ENCODE data around the gene GEN1.

GEN1 gene

DNA sequence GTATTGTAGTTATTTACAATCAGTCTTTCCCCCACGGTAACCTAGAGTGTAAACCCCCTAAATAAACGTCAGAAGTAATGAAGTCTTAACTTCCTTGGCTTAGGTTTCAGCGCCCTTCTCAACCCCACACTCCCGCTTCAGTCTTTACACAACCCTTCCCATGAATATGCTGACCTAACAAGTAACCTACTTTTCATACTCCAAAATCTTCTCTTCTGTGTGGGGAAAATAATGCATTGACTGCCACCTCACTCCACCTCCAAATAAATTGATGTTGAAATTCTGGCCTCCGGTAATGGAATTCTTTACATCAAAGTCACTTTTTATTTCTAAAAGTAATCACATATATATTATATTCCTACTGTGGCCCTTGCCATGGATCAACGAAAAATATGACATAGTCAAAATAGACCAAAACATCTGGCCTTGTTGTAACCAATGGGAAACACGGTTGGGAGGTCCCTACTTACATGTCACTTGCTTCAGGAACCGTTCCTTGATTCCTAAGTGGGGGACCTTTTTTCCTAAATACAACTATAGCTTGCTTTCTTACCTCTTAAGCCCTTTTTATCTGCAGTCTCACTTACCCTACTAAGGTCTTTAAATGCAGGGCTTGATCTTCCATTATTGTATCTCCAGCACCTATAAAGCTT, 961 bp downstream of the GEN1 start:
- Histone ChIP-seq H3K4me1 (ENCODE audit: control insufficient read depth, insufficient read depth, low read length) (peaks cover 6% of the 10 kb centered on the region), H3K27ac (ENCODE audit: low read length) (no peak overlapping the region), H3K27me3 (ENCODE audit: control insufficient read depth in 1 of 2, insufficient read depth in 2 of 2, low read length in 2 of 2) (no peaks in the 10 kb centered on the region), H3K9ac (ENCODE audit: low read length in 2 of 2) (peak overlapping the region; percentile 80 to 84), H3K36me3 (ENCODE audit: control insufficient read depth in 2 of 2, insufficient read depth in 2 of 2, low read length in 2 of 2) (no peaks in the 10 kb centered on the region), H3K4me3 (ENCODE audit: low read length in 2 of 2) (peak overlapping the region; percentile 72 to 87), H3K9me3 (ENCODE audit: control insufficient read depth in 2 of 2, low read length in 2 of 2) (no peaks in the 10 kb centered on the region)

- H3K27me3 ChIP-seq (ENCODE audit: control insufficient read depth in 1 of 2, insufficient read depth in 2 of 2, low read length in 2 of 2), result no peaks in the 10 kb centered on the region
- no peak overlapping the region for H3K9ac ChIP-seq (ENCODE audit: low read length in 2 of 2)
- no peak overlapping the region for H3K27ac ChIP-seq (ENCODE audit: low read length)
- H3K9me3 ChIP-seq (ENCODE audit: control insufficient read depth in 2 of 2, low read length in 2 of 2), result no peaks in the 10 kb centered on the region
- H3K4me1 ChIP-seq (ENCODE audit: control insufficient read depth, insufficient read depth, low read length), result peaks cover 6% of the 10 kb centered on the region
- H3K36me3 ChIP-seq (ENCODE audit: control insufficient read depth in 2 of 2, insufficient read depth in 2 of 2, low read length in 2 of 2), result no peaks in the 10 kb centered on the region
- no peak overlapping the region for H3K4me3 ChIP-seq (ENCODE audit: low read length in 2 of 2)
These were observed 2.7 kb downstream of the GEN1 start for GRCh38 chr2:17756668-17757067.

GRCh38 chr2:17757321-17757720, 3.4 kb downstream of the GEN1 start:
- Histone ChIP-seq H3K4me1 (ENCODE audit: control insufficient read depth, insufficient read depth, low read length) (peaks cover 6% of the 10 kb centered on the region), H3K4me3 (ENCODE audit: low read length in 2 of 2) (no peak overlapping the region), H3K9me3 (ENCODE audit: control insufficient read depth in 2 of 2, low read length in 2 of 2) (no peaks in the 10 kb centered on the region), H3K27ac (ENCODE audit: low read length) (no peak overlapping the region), H3K9ac (ENCODE audit: low read length in 2 of 2) (no peak overlapping the region), H3K27me3 (ENCODE audit: control insufficient read depth in 1 of 2, insufficient read depth in 2 of 2, low read length in 2 of 2) (no peaks in the 10 kb centered on the region), H3K36me3 (ENCODE audit: control insufficient read depth in 2 of 2, insufficient read depth in 2 of 2, low read length in 2 of 2) (no peaks in the 10 kb centered on the region)

DNA sequence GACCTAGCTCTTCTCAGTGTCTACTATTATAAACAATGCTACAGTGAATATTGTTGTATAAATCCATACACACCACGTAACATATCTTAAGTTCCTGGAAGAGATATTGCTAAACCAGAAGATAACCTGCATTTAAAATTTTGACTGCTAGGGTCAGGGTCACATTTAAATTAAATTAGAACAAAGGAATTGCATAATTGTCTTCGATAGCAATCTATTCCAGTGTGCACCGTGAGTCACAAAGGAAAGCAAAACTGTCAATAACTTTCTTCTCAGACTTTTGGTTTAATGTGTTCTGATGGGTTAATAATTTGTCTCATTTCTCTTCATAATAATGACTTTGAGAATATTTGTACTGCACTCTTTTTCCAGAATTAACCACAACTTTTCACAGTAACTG, 4.2 kb downstream of the GEN1 start:
- H3K4me1 ChIP-seq (ENCODE audit: control insufficient read depth, insufficient read depth, low read length), result peaks cover 6% of the 10 kb centered on the region
- H3K9ac ChIP-seq (ENCODE audit: low read length in 2 of 2), result no peak overlapping the region
- no peaks in the 10 kb centered on the region for H3K36me3 ChIP-seq (ENCODE audit: control insufficient read depth in 2 of 2, insufficient read depth in 2 of 2, low read length in 2 of 2)
- H3K27me3 ChIP-seq (ENCODE audit: control insufficient read depth in 1 of 2, insufficient read depth in 2 of 2, low read length in 2 of 2), result no peaks in the 10 kb centered on the region
- H3K27ac ChIP-seq (ENCODE audit: low read length), result no peak overlapping the region
- H3K9me3 ChIP-seq (ENCODE audit: control insufficient read depth in 2 of 2, low read length in 2 of 2), result no peaks in the 10 kb centered on the region
- H3K4me3 ChIP-seq (ENCODE audit: low read length in 2 of 2), result no peak overlapping the region

DNA sequence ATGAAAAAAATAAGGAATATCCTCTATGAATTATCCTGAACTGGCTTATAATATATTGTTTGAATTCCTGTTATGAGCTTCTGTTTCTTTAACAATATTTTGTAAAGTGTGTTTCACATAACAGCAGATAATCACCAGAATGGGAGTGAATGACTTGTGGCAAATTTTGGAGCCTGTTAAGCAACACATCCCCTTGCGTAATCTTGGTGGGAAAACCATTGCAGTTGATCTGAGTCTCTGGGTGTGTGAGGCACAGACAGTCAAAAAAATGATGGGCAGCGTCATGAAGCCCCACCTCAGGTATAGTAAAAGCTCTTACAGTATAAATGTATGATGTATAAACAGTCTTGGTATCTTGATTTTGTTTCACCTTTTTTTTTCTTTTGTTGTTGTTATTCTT, 5.9 kb downstream of the GEN1 start:
- H3K4me3 ChIP-seq (ENCODE audit: low read length in 2 of 2), result no peak overlapping the region
- H3K9ac ChIP-seq (ENCODE audit: low read length in 2 of 2), result no peak overlapping the region
- H3K27me3 ChIP-seq (ENCODE audit: control insufficient read depth in 1 of 2, insufficient read depth in 2 of 2, low read length in 2 of 2), result no peaks in the 10 kb centered on the region
- no peak overlapping the region for H3K27ac ChIP-seq (ENCODE audit: low read length)
- no peaks in the 10 kb centered on the region for H3K9me3 ChIP-seq (ENCODE audit: control insufficient read depth in 2 of 2, low read length in 2 of 2)
- H3K4me1 ChIP-seq (ENCODE audit: control insufficient read depth, insufficient read depth, low read length), result no peaks in the 10 kb centered on the region
- no peaks in the 10 kb centered on the region for H3K36me3 ChIP-seq (ENCODE audit: control insufficient read depth in 2 of 2, insufficient read depth in 2 of 2, low read length in 2 of 2)

- Histone ChIP-seq H3K36me3 (ENCODE audit: control insufficient read depth in 2 of 2, insufficient read depth in 2 of 2, low read length in 2 of 2) (no peaks in the 10 kb centered on the region), H3K9me3 (ENCODE audit: control insufficient read depth in 2 of 2, low read length in 2 of 2) (no peaks in the 10 kb centered on the region), H3K27ac (ENCODE audit: low read length) (no peak overlapping the region), H3K4me3 (ENCODE audit: low read length in 2 of 2) (no peak overlapping the region), H3K27me3 (ENCODE audit: control insufficient read depth in 1 of 2, insufficient read depth in 2 of 2, low read length in 2 of 2) (no peaks in the 10 kb centered on the region), H3K4me1 (ENCODE audit: control insufficient read depth, insufficient read depth, low read length) (no peaks in the 10 kb centered on the region), H3K9ac (ENCODE audit: low read length in 2 of 2) (no peak overlapping the region)
These were observed 8.5 kb downstream of the GEN1 start for GRCh38 chr2:17762451-17762850.

- H3K9ac ChIP-seq (ENCODE audit: low read length in 2 of 2), result no peak overlapping the region
- no peak overlapping the region for H3K27ac ChIP-seq (ENCODE audit: low read length)
- H3K4me1 ChIP-seq (ENCODE audit: control insufficient read depth, insufficient read depth, low read length), result no peaks in the 10 kb centered on the region
- H3K36me3 ChIP-seq (ENCODE audit: control insufficient read depth in 2 of 2, insufficient read depth in 2 of 2, low read length in 2 of 2), result no peaks in the 10 kb centered on the region
- no peak overlapping the region for H3K4me3 ChIP-seq (ENCODE audit: low read length in 2 of 2)
- H3K27me3 ChIP-seq (ENCODE audit: control insufficient read depth in 1 of 2, insufficient read depth in 2 of 2, low read length in 2 of 2), result no peaks in the 10 kb centered on the region
- H3K9me3 ChIP-seq (ENCODE audit: control insufficient read depth in 2 of 2, low read length in 2 of 2), result no peaks in the 10 kb centered on the region
These were observed 9.8 kb downstream of the GEN1 start for GRCh38 chr2:17763641-17764333.

- H3K27ac ChIP-seq (ENCODE audit: low read length), result no peak overlapping the region
- H3K4me3 ChIP-seq (ENCODE audit: low read length in 2 of 2), result no peak overlapping the region
- H3K36me3 ChIP-seq (ENCODE audit: control insufficient read depth in 2 of 2, insufficient read depth in 2 of 2, low read length in 2 of 2), result no peaks in the 10 kb centered on the region
- no peaks in the 10 kb centered on the region for H3K27me3 ChIP-seq (ENCODE audit: control insufficient read depth in 1 of 2, insufficient read depth in 2 of 2, low read length in 2 of 2)
- no peak overlapping the region for H3K9ac ChIP-seq (ENCODE audit: low read length in 2 of 2)
- no peaks in the 10 kb centered on the region for H3K9me3 ChIP-seq (ENCODE audit: control insufficient read depth in 2 of 2, low read length in 2 of 2)
- no peaks in the 10 kb centered on the region for H3K4me1 ChIP-seq (ENCODE audit: control insufficient read depth, insufficient read depth, low read length)
These were observed 11.5 kb downstream of the GEN1 start for GRCh38 chr2:17765398-17765797.

GRCh38 chr2:17768894-17769293, 15.0 kb downstream of the GEN1 start:
- Histone ChIP-seq H3K4me3 (ENCODE audit: low read length in 2 of 2) (no peak overlapping the region), H3K9ac (ENCODE audit: low read length in 2 of 2) (no peak overlapping the region), H3K36me3 (ENCODE audit: control insufficient read depth in 2 of 2, insufficient read depth in 2 of 2, low read length in 2 of 2) (no peaks in the 10 kb centered on the region), H3K27me3 (ENCODE audit: control insufficient read depth in 1 of 2, insufficient read depth in 2 of 2, low read length in 2 of 2) (no peaks in the 10 kb centered on the region), H3K9me3 (ENCODE audit: control insufficient read depth in 2 of 2, low read length in 2 of 2) (no peaks in the 10 kb centered on the region), H3K4me1 (ENCODE audit: control insufficient read depth, insufficient read depth, low read length) (no peaks in the 10 kb centered on the region), H3K27ac (ENCODE audit: low read length) (no peak overlapping the region)

DNA sequence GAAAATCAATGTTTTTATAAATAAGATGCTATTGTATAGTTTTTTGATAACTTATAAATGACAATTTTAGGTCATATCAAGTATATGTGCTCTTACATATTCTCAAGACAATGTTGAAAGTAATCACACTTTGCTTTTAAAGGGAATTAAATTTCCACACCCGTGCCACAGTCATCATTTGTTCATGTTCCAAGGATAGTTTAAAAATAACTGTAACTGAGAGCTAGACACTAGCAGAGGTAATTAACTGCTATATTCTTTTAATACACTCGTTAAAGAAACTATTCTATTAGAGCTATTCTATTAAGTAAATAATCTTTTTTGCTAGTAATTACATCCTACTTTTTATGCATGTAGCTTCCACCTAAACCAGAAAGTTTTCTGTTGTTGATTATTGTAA, 18.0 kb downstream of the GEN1 start:
- Histone ChIP-seq H3K36me3 (ENCODE audit: control insufficient read depth in 2 of 2, insufficient read depth in 2 of 2, low read length in 2 of 2) (no peaks in the 10 kb centered on the region), H3K4me1 (ENCODE audit: control insufficient read depth, insufficient read depth, low read length) (no peaks in the 10 kb centered on the region), H3K9ac (ENCODE audit: low read length in 2 of 2) (no peak overlapping the region), H3K27me3 (ENCODE audit: control insufficient read depth in 1 of 2, insufficient read depth in 2 of 2, low read length in 2 of 2) (no peaks in the 10 kb centered on the region), H3K4me3 (ENCODE audit: low read length in 2 of 2) (no peak overlapping the region), H3K9me3 (ENCODE audit: control insufficient read depth in 2 of 2, low read length in 2 of 2) (no peaks in the 10 kb centered on the region), H3K27ac (ENCODE audit: low read length) (no peak overlapping the region)

- Histone ChIP-seq H3K4me3 (ENCODE audit: low read length in 2 of 2) (no peak overlapping the region), H3K9ac (ENCODE audit: low read length in 2 of 2) (no peak overlapping the region), H3K9me3 (ENCODE audit: control insufficient read depth in 2 of 2, low read length in 2 of 2) (no peaks in the 10 kb centered on the region), H3K27me3 (ENCODE audit: control insufficient read depth in 1 of 2, insufficient read depth in 2 of 2, low read length in 2 of 2) (no peaks in the 10 kb centered on the region), H3K27ac (ENCODE audit: low read length) (no peak overlapping the region), H3K36me3 (ENCODE audit: control insufficient read depth in 2 of 2, insufficient read depth in 2 of 2, low read length in 2 of 2) (no peaks in the 10 kb centered on the region), H3K4me1 (ENCODE audit: control insufficient read depth, insufficient read depth, low read length) (no peaks in the 10 kb centered on the region)
These were observed 18.6 kb downstream of the GEN1 start for GRCh38 chr2:17772532-17772931.

Data from stomach smooth muscle (tissue), 2 donors.